Parathyroid adenoma (tissue), 2 donors: ENCODE data around the gene FHOD3.
A peak's percentile ranks its signal among the peaks of the same experiment; 100 is the strongest.

Experiments
- H2AFZ ChIP-seq: fragments of 300-600 bp; sonication (generic); one replicate; pipeline ENCODE4 v1.7.0; 2017; ENCODE audit warnings: antibody characterized with exemption, mild to moderate bottlenecking
- H3K27ac ChIP-seq: fragments of 300-600 bp; sonication (generic); one replicate; pipeline ENCODE4 v1.7.0; 2017
- H3K27me3 ChIP-seq: fragments of 300-600 bp; sonication (generic); one replicate; pipeline ENCODE4 v1.7.0; 2017; ENCODE audit warnings: low read length; ENCODE audit not compliant: control insufficient read depth, insufficient read depth
- H3K36me3 ChIP-seq: fragments of 300-600 bp; sonication (generic); one replicate; pipeline ENCODE4 v1.7.0; 2017; ENCODE audit warnings: low read length; ENCODE audit not compliant: control insufficient read depth, insufficient read depth
- H3K4me1 ChIP-seq: fragments of 300-600 bp; sonication (generic); one replicate; pipeline ENCODE4 v1.7.0; 2017; ENCODE audit warnings: control low read depth
- H3K4me2 ChIP-seq: fragments of 300-600 bp; sonication (generic); one replicate; pipeline ENCODE4 v1.7.0; 2017; ENCODE audit warnings: low read length
- H3K4me3 ChIP-seq: fragments of 300-600 bp; sonication (generic); one replicate; pipeline ENCODE4 v1.7.0; 2017; ENCODE audit warnings: low read depth, low read length
- H3K79me2 ChIP-seq: fragments of 300-600 bp; sonication (generic); one replicate; pipeline ENCODE4 v1.7.0; 2017; ENCODE audit warnings: control low read depth
- H3K9ac ChIP-seq: fragments of 300-600 bp; sonication (generic); one replicate; pipeline ENCODE4 v1.7.0; 2017; ENCODE audit warnings: mild to moderate bottlenecking
- H3K9me3 ChIP-seq: fragments of 300-600 bp; sonication (generic); one replicate; pipeline ENCODE4 v1.7.0; 2017; ENCODE audit warnings: low read length; ENCODE audit not compliant: control insufficient read depth
- TF ChIP-seq, protein P1 (sequence below): fragments of 300-600 bp; sonication (generic); IDR thresholded peaks from one replicate; pipeline ENCODE4 v1.7.0; 2017; ENCODE audit warnings: antibody characterized with exemption, mild to moderate bottlenecking
- donor health status: primary hyperparathyroidism.

Gene FHOD3

DNA sequence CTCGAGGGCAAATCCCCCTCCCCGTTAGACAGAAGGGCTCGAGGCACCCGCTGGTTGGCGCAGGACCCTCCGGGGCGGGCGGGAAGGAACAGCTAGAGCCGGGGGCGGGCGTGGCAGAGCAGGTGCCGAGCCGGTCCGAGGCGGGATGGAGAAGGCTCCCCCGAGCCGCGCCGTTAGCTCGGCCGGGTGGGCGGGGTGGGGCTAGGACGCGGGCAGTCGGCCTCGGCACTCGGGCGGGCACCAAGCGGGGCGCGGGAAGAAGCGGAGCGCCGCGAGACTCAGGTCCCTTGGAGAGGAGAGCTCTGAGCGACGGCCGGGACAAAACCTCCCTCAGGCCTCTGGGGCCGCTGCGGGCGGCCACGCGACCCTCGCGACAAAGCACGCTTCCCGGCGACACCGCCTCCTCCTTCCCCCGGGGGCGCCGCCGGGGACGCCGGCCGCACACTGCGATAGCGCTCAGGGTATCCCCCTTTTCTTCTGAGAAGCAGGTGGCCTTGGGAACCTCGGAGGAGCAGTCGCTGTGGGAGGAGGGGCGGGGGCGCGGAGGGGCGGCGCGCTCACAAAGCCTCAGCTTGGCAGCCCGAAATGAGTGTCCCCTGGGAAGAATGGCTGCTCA lies 721 bp downstream of the FHOD3 start:
- TF ChIP-seq, protein P1, sequence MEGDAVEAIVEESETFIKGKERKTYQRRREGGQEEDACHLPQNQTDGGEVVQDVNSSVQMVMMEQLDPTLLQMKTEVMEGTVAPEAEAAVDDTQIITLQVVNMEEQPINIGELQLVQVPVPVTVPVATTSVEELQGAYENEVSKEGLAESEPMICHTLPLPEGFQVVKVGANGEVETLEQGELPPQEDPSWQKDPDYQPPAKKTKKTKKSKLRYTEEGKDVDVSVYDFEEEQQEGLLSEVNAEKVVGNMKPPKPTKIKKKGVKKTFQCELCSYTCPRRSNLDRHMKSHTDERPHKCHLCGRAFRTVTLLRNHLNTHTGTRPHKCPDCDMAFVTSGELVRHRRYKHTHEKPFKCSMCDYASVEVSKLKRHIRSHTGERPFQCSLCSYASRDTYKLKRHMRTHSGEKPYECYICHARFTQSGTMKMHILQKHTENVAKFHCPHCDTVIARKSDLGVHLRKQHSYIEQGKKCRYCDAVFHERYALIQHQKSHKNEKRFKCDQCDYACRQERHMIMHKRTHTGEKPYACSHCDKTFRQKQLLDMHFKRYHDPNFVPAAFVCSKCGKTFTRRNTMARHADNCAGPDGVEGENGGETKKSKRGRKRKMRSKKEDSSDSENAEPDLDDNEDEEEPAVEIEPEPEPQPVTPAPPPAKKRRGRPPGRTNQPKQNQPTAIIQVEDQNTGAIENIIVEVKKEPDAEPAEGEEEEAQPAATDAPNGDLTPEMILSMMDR = no peak
- Histone ChIP-seq H3K27ac (no peak overlapping the region), H3K4me1 (peaks cover 11% of the 10 kb centered on the region), H3K4me2 (peak overlapping the region; percentile 87), H3K36me3 (no peaks in the 10 kb centered on the region), H3K27me3 (no peaks in the 10 kb centered on the region), H3K9ac (peak overlapping the region; percentile 56), H3K9me3 (no peaks in the 10 kb centered on the region), H2AFZ (peak overlapping the region; percentile 98), H3K4me3 (peak overlapping the region; percentile 51), H3K79me2 (no peaks in the 10 kb centered on the region)

DNA sequence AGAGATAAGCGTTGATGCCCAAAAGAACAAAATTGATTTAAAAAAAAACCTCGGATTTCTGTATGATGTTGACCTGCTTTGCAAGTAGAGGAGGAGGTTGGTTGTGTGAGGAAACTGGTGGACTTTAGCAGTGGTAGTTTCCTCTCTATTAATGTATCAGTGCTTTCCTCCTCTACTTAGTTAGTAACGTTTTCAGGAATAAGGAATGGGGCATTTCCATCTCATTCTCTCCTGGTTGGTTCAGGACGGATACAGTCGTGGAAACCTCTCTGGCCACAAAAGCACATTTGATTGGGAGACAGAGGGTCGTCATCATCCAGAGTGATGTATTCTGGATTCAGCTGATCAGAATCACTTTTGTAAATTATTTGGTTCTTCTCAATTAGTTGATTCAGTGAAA lies 1.5 kb downstream of the FHOD3 start:
- TF ChIP-seq, protein P1 = no peak
- H3K79me2 ChIP-seq = no peaks in the 10 kb centered on the region
- no peaks in the 10 kb centered on the region for H3K36me3 ChIP-seq
- H3K27me3 ChIP-seq = no peaks in the 10 kb centered on the region
- no peak overlapping the region for H3K9ac ChIP-seq
- H3K4me3 ChIP-seq = no peak overlapping the region
- H2AFZ ChIP-seq = no peak overlapping the region
- H3K4me1 ChIP-seq = peaks cover 11% of the 10 kb centered on the region
- no peak overlapping the region for H3K4me2 ChIP-seq
- no peak overlapping the region for H3K27ac ChIP-seq
- no peaks in the 10 kb centered on the region for H3K9me3 ChIP-seq

DNA sequence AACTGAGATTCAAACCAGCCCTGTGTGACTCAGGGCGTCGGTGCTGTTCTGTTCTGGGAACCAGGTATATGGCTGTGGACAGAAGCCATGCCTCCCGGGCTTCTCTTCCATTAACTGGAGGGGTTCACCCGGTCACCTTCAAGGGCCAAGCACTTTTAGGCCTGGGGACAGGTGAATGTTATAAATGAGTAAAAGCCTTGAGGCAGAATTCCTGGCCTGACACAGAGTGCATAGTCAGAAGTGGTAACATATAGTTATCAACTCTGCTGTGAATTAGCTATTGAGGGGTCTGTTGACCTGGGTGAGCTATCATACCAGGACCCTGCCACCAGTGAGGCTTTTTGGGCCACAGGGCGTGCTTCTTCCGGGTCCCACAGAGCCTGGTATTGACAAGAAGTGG lies 2.7 kb downstream of the FHOD3 start:
- Histone ChIP-seq H3K9me3 (no peaks in the 10 kb centered on the region), H3K4me2 (no peak overlapping the region), H3K79me2 (no peaks in the 10 kb centered on the region), H3K27me3 (no peaks in the 10 kb centered on the region), H3K9ac (no peak overlapping the region), H3K27ac (no peak overlapping the region), H3K4me3 (no peak overlapping the region), H2AFZ (no peak overlapping the region), H3K36me3 (no peaks in the 10 kb centered on the region), H3K4me1 (peaks cover 11% of the 10 kb centered on the region)
- TF ChIP-seq, protein P1 = no peak

DNA sequence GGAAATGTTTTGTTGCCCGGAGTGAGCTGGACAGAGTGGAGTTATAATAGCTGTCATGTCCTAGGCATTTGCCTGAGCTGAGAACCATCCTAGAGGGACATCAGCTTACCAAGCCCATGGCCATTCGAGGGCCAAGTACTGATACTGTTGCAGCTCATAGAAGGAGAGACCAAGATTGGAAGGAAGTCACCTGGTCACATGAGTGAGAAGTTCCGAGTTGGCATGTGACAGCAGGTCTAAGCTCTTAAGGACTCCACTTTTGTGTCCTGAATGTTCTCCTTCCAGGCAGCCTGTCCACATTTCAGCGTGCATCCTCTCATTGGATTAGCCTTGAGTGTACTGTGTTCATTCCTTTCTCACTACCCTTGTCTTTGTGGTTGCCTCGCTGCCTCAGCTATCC lies 4.4 kb downstream of the FHOD3 start:
- Histone ChIP-seq H3K4me3 (no peak overlapping the region), H3K27me3 (no peaks in the 10 kb centered on the region), H3K36me3 (no peaks in the 10 kb centered on the region), H3K9me3 (no peaks in the 10 kb centered on the region), H3K9ac (no peak overlapping the region), H3K4me1 (peaks cover 11% of the 10 kb centered on the region), H2AFZ (no peak overlapping the region), H3K27ac (no peak overlapping the region), H3K79me2 (no peaks in the 10 kb centered on the region), H3K4me2 (no peak overlapping the region)
- TF ChIP-seq, protein P1 = no peak

- H3K4me2 ChIP-seq = no peak overlapping the region
- H3K4me1 ChIP-seq = peaks cover 11% of the 10 kb centered on the region
- no peak overlapping the region for H3K27ac ChIP-seq
- no peak overlapping the region for H3K4me3 ChIP-seq
- TF ChIP-seq, protein P1 = no peak
- H3K79me2 ChIP-seq = no peaks in the 10 kb centered on the region
- H3K36me3 ChIP-seq = no peaks in the 10 kb centered on the region
- no peaks in the 10 kb centered on the region for H3K27me3 ChIP-seq
- no peak overlapping the region for H3K9ac ChIP-seq
- H2AFZ ChIP-seq = no peak overlapping the region
- H3K9me3 ChIP-seq = no peaks in the 10 kb centered on the region
Observed at GRCh38 chr18:36302676-36303075, 5.2 kb downstream of the FHOD3 start.
